ENCODE results near the gene KIF12.

The KIF12 gene

GRCh38 chr9:114096866-114097612 is 2.1 kb downstream of the KIF12 start:
- no peak for DNase-seq
- H3K4me3 ChIP-seq (ENCODE audit: low read depth, low read length), result no peak overlapping the region
- no peak for TF ChIP-seq CTCF (IDR thresholded peaks at IDR 0.05; ENCODE audit: low read depth, low read length, missing control alignments)
- H3K27me3 ChIP-seq (replicated peaks), result peaks cover 12% of the 10 kb centered on the region
- H3K36me3 ChIP-seq (replicated peaks), result no peaks in the 10 kb centered on the region
- in situ Hi-C loops (cut with HindIII; ENCODE audit: low pct_ligation_motif_present, low sequenced_read_pairs), result no loop called here
- no peak overlapping the region for H3K27ac ChIP-seq

- H3K27me3 ChIP-seq (replicated peaks), result peaks cover 12% of the 10 kb centered on the region
- H3K4me3 ChIP-seq (ENCODE audit: low read depth, low read length), result no peak overlapping the region
- TF ChIP-seq CTCF (IDR thresholded peaks at IDR 0.05; ENCODE audit: low read depth, low read length, missing control alignments), result peak; percentile 44
- H3K36me3 ChIP-seq (replicated peaks), result no peaks in the 10 kb centered on the region
- no peak for DNase-seq
- H3K27ac ChIP-seq, result no peak overlapping the region
- in situ Hi-C loops (cut with HindIII; ENCODE audit: low pct_ligation_motif_present, low sequenced_read_pairs), result no loop called here
Observed at GRCh38 chr9:114096041-114096511, 3.0 kb downstream of the KIF12 start.

- Histone ChIP-seq H3K27ac (no peak overlapping the region), H3K4me3 (ENCODE audit: low read depth, low read length) (no peak overlapping the region), H3K27me3 (replicated peaks) (peaks cover 12% of the 10 kb centered on the region), H3K36me3 (replicated peaks) (no peaks in the 10 kb centered on the region)
- DNase-seq, result no peak
- in situ Hi-C loops (cut with HindIII; ENCODE audit: low pct_ligation_motif_present, low sequenced_read_pairs), result no loop called here
- no peak for TF ChIP-seq CTCF (IDR thresholded peaks at IDR 0.05; ENCODE audit: low read depth, low read length, missing control alignments)
Observed at GRCh38 chr9:114094971-114095370, 4.1 kb downstream of the KIF12 start.

GRCh38 chr9:114093761-114094505 is 5.2 kb downstream of the KIF12 start:
- DNase-seq, result no peak
- no peak for TF ChIP-seq CTCF (IDR thresholded peaks at IDR 0.05; ENCODE audit: low read depth, low read length, missing control alignments)
- Histone ChIP-seq H3K36me3 (replicated peaks) (no peaks in the 10 kb centered on the region), H3K27me3 (replicated peaks) (peaks cover 5% of the 10 kb centered on the region), H3K27ac (no peak overlapping the region), H3K4me3 (ENCODE audit: low read depth, low read length) (no peak overlapping the region)
- in situ Hi-C loops (cut with HindIII; ENCODE audit: low pct_ligation_motif_present, low sequenced_read_pairs), result no loop called here

- Histone ChIP-seq H3K27me3 (replicated peaks) (peaks cover 3% of the 10 kb centered on the region), H3K4me3 (ENCODE audit: low read depth, low read length) (no peak overlapping the region), H3K36me3 (replicated peaks) (no peaks in the 10 kb centered on the region), H3K27ac (no peak overlapping the region)
- in situ Hi-C loops (cut with HindIII; ENCODE audit: low pct_ligation_motif_present, low sequenced_read_pairs), result no loop called here
- TF ChIP-seq CTCF (IDR thresholded peaks at IDR 0.05; ENCODE audit: low read depth, low read length, missing control alignments), result no peak
- DNase-seq, result no peak
Observed at GRCh38 chr9:114093031-114093471, 6.0 kb downstream of the KIF12 start.

Measured in brain microvascular endothelial cell (primary cell).